Measurements from ENCODE around the gene NPAS3.

- TF ChIP-seq ZNF549 (CRISPR knock-in tag; IDR thresholded peaks at IDR 0.05), result no peak
- no peak for TF ChIP-seq ZIK1 (CRISPR knock-in tag; IDR thresholded peaks at IDR 0.05; ENCODE audit: borderline replicate concordance, low read depth)
- TF ChIP-seq NR2F6 (IDR thresholded peaks at IDR 0.05), result no peak
- no peak for TF ChIP-seq NR2F6 (CRISPR knock-in tag; IDR thresholded peaks at IDR 0.05)
- no peak for TF ChIP-seq ZNF280D (CRISPR knock-in tag; IDR thresholded peaks at IDR 0.05)
- no peak for TF ChIP-seq MXI1 (IDR thresholded peaks at IDR 0.05; ENCODE audit: borderline replicate concordance, low read depth, low read length)
- TF ChIP-seq POLR2A (IDR thresholded peaks at IDR 0.05; ENCODE audit: insufficient read depth in 1 of 2, low read depth in 2 of 2, low read length in 2 of 2), result no peak
- TF ChIP-seq FOXK2 (IDR thresholded peaks at IDR 0.05), result no peak
- no peak for TF ChIP-seq HMG20A (CRISPR knock-in tag; IDR thresholded peaks at IDR 0.05; ENCODE audit: borderline replicate concordance)
Measured at GRCh38 chr14:33781236-33781635, 842.6 kb downstream of the NPAS3 start.

Data from HepG2 (cell line).